MM.1S (cell line): Measurements from ENCODE around the gene ITGA11.

Experiments
- DNase-seq: peaks from one replicate; pipeline ENCODE4 v3.0.0-alpha.2; 2015
- H2AFZ ChIP-seq: fragments of 300-600 bp; sonication (generic); 2 replicates; pipeline ENCODE4 v1.6.0; 2016; ENCODE audit warnings: antibody characterized with exemption, low read length
- H3F3A ChIP-seq: fragments of 300-600 bp; sonication (generic); 2 replicates; pipeline ENCODE4 v1.6.1; 2016; ENCODE audit warnings: mild to moderate bottlenecking, antibody characterized with exemption, low read length, moderate library complexity, mixed read lengths; ENCODE audit not compliant: insufficient read depth
- H3K27ac ChIP-seq: fragments of 300-600 bp; sonication (generic); 2 replicates; pipeline ENCODE4 v1.5.1; 2016; ENCODE audit warnings: mild to moderate bottlenecking, low read length
- H3K27me3 ChIP-seq: fragments of 300-600 bp; sonication (generic); replicated peaks from 2 replicates; pipeline ENCODE4 v1.6.0; 2016; ENCODE audit warnings: low read length; ENCODE audit not compliant: insufficient read depth
- H3K36me3 ChIP-seq: fragments of 300-600 bp; sonication (generic); replicated peaks from 2 replicates; pipeline ENCODE4 v1.6.1; 2016; ENCODE audit warnings: mild to moderate bottlenecking, low read length, mixed read lengths; ENCODE audit not compliant: insufficient read depth
- H3K4me1 ChIP-seq: fragments of 300-600 bp; sonication (generic); 2 replicates; pipeline ENCODE4 v1.6.1; 2016; ENCODE audit warnings: low read length, mixed read lengths
- H3K4me2 ChIP-seq: fragments of 300-600 bp; sonication (generic); 2 replicates; pipeline ENCODE4 v1.6.0; 2016; ENCODE audit warnings: low read depth, low read length
- H3K4me3 ChIP-seq: fragments of 300-600 bp; sonication (generic); 2 replicates; pipeline ENCODE4 v1.5.1; 2016; ENCODE audit warnings: low read length, mixed read lengths
- H3K79me2 ChIP-seq: fragments of 300-600 bp; sonication (generic); 2 replicates; pipeline ENCODE4 v1.6.1; 2016; ENCODE audit warnings: mixed run types, low read length, mixed read lengths
- H3K9ac ChIP-seq: fragments of 300-600 bp; sonication (generic); 2 replicates; pipeline ENCODE4 v1.6.1; 2016; ENCODE audit warnings: low read length, mixed read lengths
- H3K9me2 ChIP-seq: fragments of 300-600 bp; sonication (generic); replicated peaks from 2 replicates; pipeline ENCODE4 v1.6.1; 2016; ENCODE audit warnings: mild to moderate bottlenecking, low read length, mixed read lengths; ENCODE audit not compliant: insufficient read depth
- H3K9me3 ChIP-seq: fragments of 300-600 bp; sonication (generic); replicated peaks from 2 replicates; pipeline ENCODE4 v1.6.1; 2016; ENCODE audit warnings: mild to moderate bottlenecking, low read length, mixed read lengths; ENCODE audit not compliant: insufficient read depth
- H4K20me1 ChIP-seq: fragments of 300-600 bp; sonication (generic); 2 replicates; pipeline ENCODE4 v1.6.1; 2016; ENCODE audit warnings: mild to moderate bottlenecking, low read length, moderate library complexity, mixed read lengths; ENCODE audit not compliant: insufficient read depth
- EZH2 ChIP-seq: fragments of 300-600 bp; sonication (generic); optimal IDR thresholded peaks from 2 replicates; pipeline ENCODE3; 2017; ENCODE audit warnings: low read depth, mild to moderate bottlenecking, antibody characterized with exemption, low read length, mixed read lengths
- EZH2phosphoT487 ChIP-seq: fragments of 300-600 bp; sonication (generic); IDR thresholded peaks from 2 replicates; pipeline ENCODE4 v1.6.1; 2018; ENCODE audit warnings: antibody characterized with exemption, low read length
- TF ChIP-seq, protein P1 (sequence below): fragments of 300-600 bp; sonication (generic); IDR thresholded peaks from 2 replicates; pipeline ENCODE4 v1.5.1; 2016; ENCODE audit warnings: antibody characterized with exemption, low read length, mixed read lengths

The ITGA11 gene

GRCh38 chr15:68276668-68277067, 155.3 kb downstream of the ITGA11 start:
- Histone ChIP-seq H3K9me3 (no peaks in the 10 kb centered on the region), H2AFZ (peak overlapping the region; percentile 91), H3K9ac (peak overlapping the region; percentile 93), H3K4me3 (peak overlapping the region; percentile 84), H3K9me2 (no peaks in the 10 kb centered on the region), H3K4me2 (peak overlapping the region; percentile 93), H3F3A (peaks cover 38% of the 10 kb centered on the region), H3K36me3 (no peaks in the 10 kb centered on the region; the same call in 1 of the 2 replicates), H3K4me1 (0 out of 2 replicates have a peak, but pooled peaks cover 9% of the 10 kb centered on the region), H4K20me1 (no peaks in the 10 kb centered on the region), H3K27me3 (no peaks in the 10 kb centered on the region), H3K79me2 (peaks cover 66% of the 10 kb centered on the region), H3K27ac (peak overlapping the region; percentile 93)
- TF ChIP-seq, protein P1, sequence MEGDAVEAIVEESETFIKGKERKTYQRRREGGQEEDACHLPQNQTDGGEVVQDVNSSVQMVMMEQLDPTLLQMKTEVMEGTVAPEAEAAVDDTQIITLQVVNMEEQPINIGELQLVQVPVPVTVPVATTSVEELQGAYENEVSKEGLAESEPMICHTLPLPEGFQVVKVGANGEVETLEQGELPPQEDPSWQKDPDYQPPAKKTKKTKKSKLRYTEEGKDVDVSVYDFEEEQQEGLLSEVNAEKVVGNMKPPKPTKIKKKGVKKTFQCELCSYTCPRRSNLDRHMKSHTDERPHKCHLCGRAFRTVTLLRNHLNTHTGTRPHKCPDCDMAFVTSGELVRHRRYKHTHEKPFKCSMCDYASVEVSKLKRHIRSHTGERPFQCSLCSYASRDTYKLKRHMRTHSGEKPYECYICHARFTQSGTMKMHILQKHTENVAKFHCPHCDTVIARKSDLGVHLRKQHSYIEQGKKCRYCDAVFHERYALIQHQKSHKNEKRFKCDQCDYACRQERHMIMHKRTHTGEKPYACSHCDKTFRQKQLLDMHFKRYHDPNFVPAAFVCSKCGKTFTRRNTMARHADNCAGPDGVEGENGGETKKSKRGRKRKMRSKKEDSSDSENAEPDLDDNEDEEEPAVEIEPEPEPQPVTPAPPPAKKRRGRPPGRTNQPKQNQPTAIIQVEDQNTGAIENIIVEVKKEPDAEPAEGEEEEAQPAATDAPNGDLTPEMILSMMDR: no peak
- no peak for TF ChIP-seq EZH2phosphoT487
- no peak for TF ChIP-seq EZH2
- no peak for DNase-seq

- no peak for DNase-seq
- H3K9ac ChIP-seq: no peak overlapping the region
- no peaks in the 10 kb centered on the region for H3K9me2 ChIP-seq
- H4K20me1 ChIP-seq: no peaks in the 10 kb centered on the region
- H3K79me2 ChIP-seq: peaks cover 52% of the 10 kb centered on the region
- TF ChIP-seq EZH2 (no peak), EZH2phosphoT487 (no peak)
- TF ChIP-seq, protein P1: no peak
- H3K9me3 ChIP-seq: no peaks in the 10 kb centered on the region
- no peaks in the 10 kb centered on the region; the same call in 1 of the 2 replicates for H3K36me3 ChIP-seq
- 0 out of 2 replicates have a peak, but pooled peaks cover 9% of the 10 kb centered on the region for H3K4me1 ChIP-seq
- H3K4me2 ChIP-seq: peak overlapping the region; percentile 93; the same call in 1 of the 2 replicates
- no peak overlapping the region for H3K4me3 ChIP-seq
- H3K27ac ChIP-seq: no peak overlapping the region
- H3K27me3 ChIP-seq: no peaks in the 10 kb centered on the region
- H2AFZ ChIP-seq: no peak overlapping the region
- peaks cover 26% of the 10 kb centered on the region for H3F3A ChIP-seq
Measured at GRCh38 chr15:68275165-68275746, 156.7 kb downstream of the ITGA11 start.

DNA sequence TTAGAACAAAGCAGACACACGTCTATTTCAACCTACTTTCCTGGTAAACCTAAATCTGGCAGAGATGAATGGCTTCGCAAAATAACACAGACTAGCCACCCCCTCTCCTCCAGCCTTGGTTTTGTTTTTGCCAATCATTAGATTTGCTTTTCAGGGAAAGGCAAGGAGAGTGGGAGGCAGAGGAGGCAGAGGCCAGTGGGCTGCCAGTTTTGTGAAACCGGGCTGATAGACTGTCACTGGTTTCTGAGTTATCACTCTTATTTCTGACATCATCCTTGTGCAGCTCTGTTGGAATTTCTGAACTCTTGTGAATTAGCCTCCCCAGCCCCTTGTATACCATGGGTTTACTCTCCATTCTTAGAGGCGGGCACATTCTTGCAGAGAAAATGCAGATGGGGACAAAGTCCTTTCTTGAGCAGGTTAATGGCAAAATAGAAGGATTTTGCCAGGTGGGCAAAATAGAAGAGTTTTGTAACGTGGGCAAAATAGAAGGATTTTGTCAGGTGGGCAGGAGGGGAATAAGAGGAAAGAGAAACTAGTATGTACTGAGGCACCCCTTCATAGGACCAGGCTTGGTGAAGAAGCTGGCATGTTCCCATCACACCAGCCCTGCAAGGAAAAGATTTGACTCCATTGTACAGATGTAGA, 157.6 kb downstream of the ITGA11 start:
- Histone ChIP-seq H3F3A (peaks cover 16% of the 10 kb centered on the region), H3K79me2 (peaks cover 42% of the 10 kb centered on the region), H3K9ac (no peak overlapping the region), H3K4me3 (no peak overlapping the region), H3K27ac (no peak overlapping the region), H3K4me1 (0 out of 2 replicates have a peak, but pooled peaks cover 9% of the 10 kb centered on the region), H3K4me2 (no peak overlapping the region), H4K20me1 (no peaks in the 10 kb centered on the region), H3K9me3 (no peaks in the 10 kb centered on the region), H2AFZ (no peak overlapping the region), H3K27me3 (no peaks in the 10 kb centered on the region), H3K9me2 (no peaks in the 10 kb centered on the region), H3K36me3 (no peaks in the 10 kb centered on the region; the same call in 1 of the 2 replicates)
- no peak for TF ChIP-seq EZH2
- TF ChIP-seq, protein P1: no peak
- no peak for TF ChIP-seq EZH2phosphoT487
- DNase-seq: no peak
